ACC112 (cell line): ENCODE data around the gene MPP3.

ENCODE experiments used
- H2AFZ ChIP-seq: fragments of 200-600 bp; sonication (generic); one replicate; pipeline ENCODE4 v1.6.0; 2017; ENCODE audit warnings: antibody characterized with exemption, low read length; ENCODE audit not compliant: unreplicated experiment
- H3K27ac ChIP-seq: fragments of 200-600 bp; sonication (generic); 2 replicates; pipeline ENCODE4 v1.5.1; 2014; ENCODE audit warnings: low read depth, mild to moderate bottlenecking, antibody characterized with exemption, low read length, moderate library complexity
- H3K27me3 ChIP-seq: fragments of 200-600 bp; sonication (generic); 2 replicates; pipeline ENCODE4 v1.6.1; 2014; ENCODE audit warnings: mild to moderate bottlenecking, antibody characterized with exemption, low read length, moderate library complexity, mixed read lengths; ENCODE audit not compliant: insufficient read depth
- H3K36me3 ChIP-seq: fragments of 200-600 bp; sonication (generic); 2 replicates; pipeline ENCODE4 v1.6.1; 2016; ENCODE audit warnings: mild to moderate bottlenecking, antibody characterized with exemption, low read length, moderate library complexity, mixed read lengths; ENCODE audit not compliant: insufficient read depth
- H3K4me1 ChIP-seq: fragments of 200-600 bp; sonication (generic); one replicate; pipeline ENCODE4 v1.6.1; 2016; ENCODE audit warnings: low read length, mixed read lengths; ENCODE audit not compliant: insufficient read depth, unreplicated experiment, control insufficient read depth
- H3K4me3 ChIP-seq: fragments of 200-600 bp; sonication (generic); 2 replicates; pipeline ENCODE4 v1.5.1; 2014; ENCODE audit warnings: mild to moderate bottlenecking, low read depth, low read length
- H3K79me2 ChIP-seq: fragments of 200-600 bp; sonication (generic); one replicate; pipeline ENCODE4 v1.6.0; 2016; ENCODE audit warnings: low read length; ENCODE audit not compliant: control insufficient read depth, unreplicated experiment, insufficient read depth

Gene MPP3

GRCh38 chr17:43816336-43817320 is 16.3 kb downstream of the MPP3 start:
- Histone ChIP-seq H3K27ac (no peak overlapping the region), H3K4me1 (peaks cover 17% of the 10 kb centered on the region), H3K36me3 (peaks cover 12% of the 10 kb centered on the region; the same call in 1 of the 2 replicates), H3K4me3 (no peak overlapping the region), H2AFZ (no peak overlapping the region), H3K79me2 (no peaks in the 10 kb centered on the region), H3K27me3 (no peaks in the 10 kb centered on the region)

GRCh38 chr17:43814714-43815113 is 18.2 kb downstream of the MPP3 start:
- Histone ChIP-seq H3K4me3 (0 out of 2 replicates have a peak overlapping the region, but pooled peaks have one; percentile 19), H3K4me1 (peaks cover 17% of the 10 kb centered on the region), H3K27me3 (no peaks in the 10 kb centered on the region), H3K36me3 (peaks cover 12% of the 10 kb centered on the region; the same call in 1 of the 2 replicates), H2AFZ (no peak overlapping the region), H3K27ac (peak overlapping the region; percentile 71), H3K79me2 (no peaks in the 10 kb centered on the region)

- Histone ChIP-seq H3K27ac (peak overlapping the region; percentile 71), H3K79me2 (no peaks in the 10 kb centered on the region), H3K4me3 (no peak overlapping the region), H3K36me3 (peaks cover 12% of the 10 kb centered on the region; the same call in 1 of the 2 replicates), H2AFZ (no peak overlapping the region), H3K4me1 (peaks cover 17% of the 10 kb centered on the region), H3K27me3 (no peaks in the 10 kb centered on the region)
Measured at GRCh38 chr17:43814026-43814425, 18.9 kb downstream of the MPP3 start.

- Histone ChIP-seq H2AFZ (no peak overlapping the region), H3K4me3 (no peak overlapping the region), H3K36me3 (peaks cover 15% of the 10 kb centered on the region; the same call in 1 of the 2 replicates), H3K27me3 (no peaks in the 10 kb centered on the region), H3K27ac (no peak overlapping the region), H3K79me2 (no peaks in the 10 kb centered on the region), H3K4me1 (peaks cover 17% of the 10 kb centered on the region)
Measured at GRCh38 chr17:43813386-43813785, 19.6 kb downstream of the MPP3 start.

- no peaks in the 10 kb centered on the region for H3K79me2 ChIP-seq
- H3K4me1 ChIP-seq, result peaks cover 17% of the 10 kb centered on the region
- peaks cover 19% of the 10 kb centered on the region; the same call in 1 of the 2 replicates for H3K36me3 ChIP-seq
- no peak overlapping the region for H2AFZ ChIP-seq
- H3K27ac ChIP-seq, result no peak overlapping the region
- no peak overlapping the region for H3K4me3 ChIP-seq
- no peaks in the 10 kb centered on the region for H3K27me3 ChIP-seq
Measured at GRCh38 chr17:43812396-43813265, 20.3 kb downstream of the MPP3 start.

- H3K27me3 ChIP-seq, result no peaks in the 10 kb centered on the region
- H3K4me1 ChIP-seq, result peaks cover 17% of the 10 kb centered on the region
- H3K79me2 ChIP-seq, result no peaks in the 10 kb centered on the region
- H3K36me3 ChIP-seq, result peaks cover 19% of the 10 kb centered on the region; the same call in 1 of the 2 replicates
- no peak overlapping the region for H3K27ac ChIP-seq
- no peak overlapping the region for H3K4me3 ChIP-seq
- H2AFZ ChIP-seq, result no peak overlapping the region
Measured at GRCh38 chr17:43810823-43811222, 22.1 kb downstream of the MPP3 start.

GRCh38 chr17:43810226-43810715 is 22.7 kb downstream of the MPP3 start:
- H3K79me2 ChIP-seq, result no peaks in the 10 kb centered on the region
- no peak overlapping the region for H3K27ac ChIP-seq
- H3K36me3 ChIP-seq, result peaks cover 22% of the 10 kb centered on the region; the same call in 1 of the 2 replicates
- H3K4me1 ChIP-seq, result peaks cover 16% of the 10 kb centered on the region
- H2AFZ ChIP-seq, result no peak overlapping the region
- H3K27me3 ChIP-seq, result no peaks in the 10 kb centered on the region
- H3K4me3 ChIP-seq, result no peak overlapping the region

GRCh38 chr17:43809121-43809520 is 23.8 kb downstream of the MPP3 start:
- no peak overlapping the region for H2AFZ ChIP-seq
- H3K4me1 ChIP-seq, result peaks cover 8% of the 10 kb centered on the region
- H3K4me3 ChIP-seq, result no peak overlapping the region
- peaks cover 20% of the 10 kb centered on the region; the same call in 1 of the 2 replicates for H3K36me3 ChIP-seq
- no peak overlapping the region for H3K27ac ChIP-seq
- no peaks in the 10 kb centered on the region for H3K27me3 ChIP-seq
- H3K79me2 ChIP-seq, result no peaks in the 10 kb centered on the region

GRCh38 chr17:43808076-43808475 is 24.9 kb downstream of the MPP3 start:
- Histone ChIP-seq H3K27ac (no peak overlapping the region), H3K27me3 (no peaks in the 10 kb centered on the region), H3K79me2 (no peaks in the 10 kb centered on the region), H3K4me1 (peaks cover 4% of the 10 kb centered on the region), H2AFZ (no peak overlapping the region), H3K36me3 (peaks cover 12% of the 10 kb centered on the region; the same call in 1 of the 2 replicates), H3K4me3 (no peak overlapping the region)

- no peaks in the 10 kb centered on the region for H3K79me2 ChIP-seq
- H3K27ac ChIP-seq, result no peak overlapping the region
- no peak overlapping the region for H3K4me3 ChIP-seq
- H3K36me3 ChIP-seq, result peaks cover 15% of the 10 kb centered on the region; the same call in 1 of the 2 replicates
- H2AFZ ChIP-seq, result no peak overlapping the region
- H3K4me1 ChIP-seq, result peaks cover 4% of the 10 kb centered on the region
- no peaks in the 10 kb centered on the region for H3K27me3 ChIP-seq
Measured at GRCh38 chr17:43805117-43805516, 27.8 kb downstream of the MPP3 start.
